ENCODE measurements around the gene LAMA5.

- no peak for TF ChIP-seq POLR2A (IDR thresholded peaks at IDR 0.05)
- TF ChIP-seq CTCF (IDR thresholded peaks at IDR 0.05), result no peak
- no peak for TF ChIP-seq POLR2AphosphoS5 (IDR thresholded peaks at IDR 0.05)
Observed at GRCh38 chr20:62363920-62364851, 2.9 kb downstream of the LAMA5 start.

Measured in stomach (tissue), 4 donors.